Gastrocnemius medialis (tissue), 4 donors: ENCODE measurements around the gene WDR91. TPM values are rescaled to one million over a fixed set of nuclear protein-coding genes. Genes with fewer than 3 reads are reported as not detected.
"Not testable (repeated sequence)": the region's sequence is repeated elsewhere in the genome, so short reads cannot be mapped to it uniquely, and the experiment has no call there.

ENCODE experiments used
- ATAC-seq, 2 donors: fragments of 150-250 bp; one replicate each; pipeline ENCODE4 v1.9.1; 2016
- DNase-seq, 2 donors: peaks; one replicate each; pipeline ENCODE4 v3.0.0-alpha.2; 2019
- H3K27ac ChIP-seq, 4 donors: fragments of 200-600 bp; sonication (generic); 1 replicate in 1 of 4; 2 replicates in 3 of 4; pipeline ENCODE4 v1.5.1; 2016 to 2018; ENCODE audit warnings: mild to moderate bottlenecking in 2 of 4, moderate library complexity in 1 of 4
- H3K27me3 ChIP-seq, 3 donors: fragments of 200-600 bp; sonication (generic) in 2 of 3; 1 replicate in 1 of 3; 2 replicates in 2 of 3; pipeline versions ENCODE4 v1.5.1 to v1.6.0; 2016 to 2019; ENCODE audit warnings: mild to moderate bottlenecking in 1 of 3, moderate library complexity in 1 of 3
- H3K36me3 ChIP-seq, 2 donors: fragments of 200-600 bp; sonication (generic) in 1 of 2; one replicate each; pipeline ENCODE4 v1.5.1; 2017 to 2018
- H3K4me1 ChIP-seq, 2 donors: fragments of 200-600 bp; sonication (generic) in 1 of 2; one replicate each; pipeline ENCODE4 v1.5.1; 2016 to 2017; ENCODE audit warnings: mild to moderate bottlenecking in 2 of 2
- H3K4me3 ChIP-seq, 4 donors: fragments of 200-600 bp; sonication (generic) in 3 of 4; 1 replicate in 1 of 4; 2 replicates in 3 of 4; pipeline ENCODE4 v1.5.1; 2016 to 2019; ENCODE audit warnings: mild to moderate bottlenecking in 2 of 4
- H3K9me3 ChIP-seq, 3 donors: fragments of 200-600 bp; sonication (generic) in 2 of 3; 1 replicate in 1 of 3; 2 replicates in 2 of 3; pipeline ENCODE4 v1.5.1; 2016 to 2019
- POLR2A ChIP-seq, 2 donors: fragments of 450-650 bp; IDR thresholded peaks; one replicate each; pipeline ENCODE4 v1.6.1; 2017; ENCODE audit warnings: antibody characterized with exemption in 2 of 2, mild to moderate bottlenecking in 2 of 2, moderate library complexity in 2 of 2
- in situ Hi-C, 4 donors: fragments of 200-750 bp; cut with MboI; loops; one replicate each; pipeline versions ENCODE4 v1.15.0 to v1.8.0; 2017; ENCODE audit warnings: low sequenced_read_pairs in 4 of 4
- intact Hi-C: fragments of 100-400 bp; cut with DNase I; formaldehyde crosslinking; loops from one replicate; pipeline ENCODE4 v1.15.1; 2023; ENCODE audit warnings: low total_unique reads
- total RNA-seq, 4 donors: library from RNA; depleted of rRNA; stranded (reverse); fragments of >200 nt; gene quantifications; one replicate each; pipeline versions ENCODE4 v1.1.0 to v1.2.3, GENCODE V29; 2016
- TF ChIP-seq, protein P1 (sequence below), 5 experiments: fragments of 450-650 bp in 3 of 5; fragments of 200-600 bp in 2 of 5; sonication (generic) in 2 of 5; IDR thresholded peaks in 4 of 5; conservative IDR thresholded peaks in 1 of 5; 1 replicate in 4 of 5; 2 replicates in 1 of 5; pipeline ENCODE4 v1.5.1; 2016 to 2019; ENCODE audit warnings: antibody characterized with exemption in 5 of 5, mild to moderate bottlenecking in 3 of 5, moderate library complexity in 3 of 5

WDR91 gene
- total RNA-seq, 4 donors from 2014 or later = 3.6 to 8.0 (median 6.4) TPM

DNA sequence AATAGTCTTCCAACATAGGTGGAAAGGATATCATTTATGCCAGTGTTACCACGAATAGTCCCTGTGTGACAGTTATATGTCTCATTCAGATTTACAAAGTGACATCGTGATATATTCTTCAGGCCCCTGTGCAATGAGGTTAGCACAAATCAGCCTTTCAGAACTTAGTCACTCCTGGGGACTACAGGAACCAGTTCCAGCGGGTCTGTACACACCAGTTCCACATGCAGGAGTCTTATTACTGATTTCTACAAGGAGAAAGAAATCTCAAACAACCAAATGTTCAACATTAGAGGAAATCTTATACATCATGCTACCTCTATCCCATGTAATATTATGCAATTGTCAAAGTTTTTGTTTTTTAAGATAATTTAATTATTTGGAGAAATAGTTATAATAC, 4.4 kb upstream of the WDR91 start:
- no peak for DNase-seq
- Histone ChIP-seq H3K4me3 (no peak overlapping the region), H3K36me3 (no peaks in the 10 kb centered on the region), H3K27ac (no peak overlapping the region), H3K27me3 (no peaks in the 10 kb centered on the region), H3K4me1 (peaks cover 0 to under 1% of the 10 kb centered on the region in 2 donors), H3K9me3 (no peaks in the 10 kb centered on the region)
- intact Hi-C loops (no loop called here), in situ Hi-C loops (no loop called here)
- no peak for ATAC-seq
- no peak for TF ChIP-seq POLR2A (IDR thresholded peaks at IDR 0.05)
- TF ChIP-seq, protein P1, sequence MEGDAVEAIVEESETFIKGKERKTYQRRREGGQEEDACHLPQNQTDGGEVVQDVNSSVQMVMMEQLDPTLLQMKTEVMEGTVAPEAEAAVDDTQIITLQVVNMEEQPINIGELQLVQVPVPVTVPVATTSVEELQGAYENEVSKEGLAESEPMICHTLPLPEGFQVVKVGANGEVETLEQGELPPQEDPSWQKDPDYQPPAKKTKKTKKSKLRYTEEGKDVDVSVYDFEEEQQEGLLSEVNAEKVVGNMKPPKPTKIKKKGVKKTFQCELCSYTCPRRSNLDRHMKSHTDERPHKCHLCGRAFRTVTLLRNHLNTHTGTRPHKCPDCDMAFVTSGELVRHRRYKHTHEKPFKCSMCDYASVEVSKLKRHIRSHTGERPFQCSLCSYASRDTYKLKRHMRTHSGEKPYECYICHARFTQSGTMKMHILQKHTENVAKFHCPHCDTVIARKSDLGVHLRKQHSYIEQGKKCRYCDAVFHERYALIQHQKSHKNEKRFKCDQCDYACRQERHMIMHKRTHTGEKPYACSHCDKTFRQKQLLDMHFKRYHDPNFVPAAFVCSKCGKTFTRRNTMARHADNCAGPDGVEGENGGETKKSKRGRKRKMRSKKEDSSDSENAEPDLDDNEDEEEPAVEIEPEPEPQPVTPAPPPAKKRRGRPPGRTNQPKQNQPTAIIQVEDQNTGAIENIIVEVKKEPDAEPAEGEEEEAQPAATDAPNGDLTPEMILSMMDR (IDR thresholded peaks at IDR 0.05 in 4 of 5, conservative IDR thresholded peaks at IDR 0.05 in 1 of 5) = no peak

DNA sequence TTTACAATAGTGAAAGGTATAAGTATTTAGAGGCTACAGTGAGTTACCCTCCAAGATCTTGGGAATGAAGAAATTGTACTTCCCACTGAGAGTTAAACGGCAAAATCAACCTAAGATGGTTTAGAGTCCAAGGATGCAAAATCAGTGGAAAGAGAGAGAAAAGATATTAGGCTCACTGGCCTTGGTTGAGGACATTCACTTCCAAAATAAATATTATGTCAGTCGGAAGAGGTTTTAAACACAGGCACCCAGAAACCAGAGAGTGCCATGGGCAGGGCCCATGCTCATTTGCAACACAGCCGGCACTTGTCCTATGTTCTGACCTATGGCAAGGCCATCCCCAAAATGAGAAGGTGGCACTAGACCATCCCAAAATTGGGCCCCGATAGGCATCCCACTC, 3.9 kb upstream of the WDR91 start:
- no peak for DNase-seq
- in situ Hi-C loops = no loop called here
- intact Hi-C loops = no loop called here
- Histone ChIP-seq H3K4me1 (peaks cover 4 to 6% of the 10 kb centered on the region in 2 donors), H3K4me3 (no peak overlapping the region), H3K9me3 (no peaks in the 10 kb centered on the region), H3K27me3 (no peaks in the 10 kb centered on the region), H3K36me3 (no peaks in the 10 kb centered on the region), H3K27ac (no peak overlapping the region)
- no peak for ATAC-seq
- TF ChIP-seq POLR2A (IDR thresholded peaks at IDR 0.05) = no peak
- TF ChIP-seq, protein P1 (IDR thresholded peaks at IDR 0.05 in 4 of 5, conservative IDR thresholded peaks at IDR 0.05 in 1 of 5) = no peak

GRCh38 chr7:135213831-135214230, 2.5 kb upstream of the WDR91 start:
- H3K27ac ChIP-seq = no peak overlapping the region
- ATAC-seq = no peak
- peaks cover 10 to 11% of the 10 kb centered on the region in 2 donors for H3K4me1 ChIP-seq
- no peaks in the 10 kb centered on the region for H3K36me3 ChIP-seq
- no peaks in the 10 kb centered on the region for H3K9me3 ChIP-seq
- intact Hi-C loops (loop anchor here (5.0 kb wide), 2 partner anchors 67 to 343 kb away; partner anchors contain the start of genes NUP205 and TMEM140), in situ Hi-C loops (no loop called here)
- H3K27me3 ChIP-seq = no peaks in the 10 kb centered on the region
- no peak for DNase-seq
- H3K4me3 ChIP-seq = no peak overlapping the region
- TF ChIP-seq, protein P1 (IDR thresholded peaks at IDR 0.05 in 4 of 5, conservative IDR thresholded peaks at IDR 0.05 in 1 of 5) = no peak
- no peak for TF ChIP-seq POLR2A (IDR thresholded peaks at IDR 0.05)

- intact Hi-C loops = loop anchor here (1.0 to 5.0 kb wide), 5 partner anchors 41 to 566 kb away; partner anchors contain the start of genes AGBL3, BPGM, CYREN and NUP205
- H3K36me3 ChIP-seq, H3K9me3 ChIP-seq, H3K27me3 ChIP-seq, in situ Hi-C loops: not testable (repeated sequence)
- ATAC-seq (peak; percentile 25 to 35), DNase-seq (peak in 1 of 2 donors; percentile 54)
- peaks cover 11 to 22% of the 10 kb centered on the region in 2 donors for H3K4me1 ChIP-seq
- H3K4me3 ChIP-seq = peak overlapping the region; percentile 68 to 84 (median 80)
- peak overlapping the region; percentile 86 to 95 (median 90) for H3K27ac ChIP-seq
Observed at GRCh38 chr7:135211946-135212685, 790 bp upstream of the WDR91 start.

DNA sequence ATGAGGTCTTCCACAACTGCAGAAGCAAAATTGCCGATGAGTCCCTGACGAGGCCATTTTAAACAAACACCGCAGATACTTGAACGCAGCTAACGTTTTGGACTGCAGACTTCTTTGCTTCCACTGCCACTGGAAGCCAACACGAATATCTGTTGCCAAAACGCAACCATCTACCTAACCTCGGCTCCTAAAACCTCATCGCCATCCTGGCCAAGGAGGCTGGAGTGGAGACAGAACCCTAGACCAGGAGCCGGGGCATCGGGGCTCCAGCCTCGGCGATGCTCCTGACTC, 493 bp downstream of the WDR91 start:
- in situ Hi-C loops (no loop called here), intact Hi-C loops (loop anchor here (1.0 to 5.0 kb wide), 5 partner anchors 40 to 565 kb away; partner anchors contain the start of genes AGBL3, BPGM, CYREN and NUP205)
- ATAC-seq (peak; percentile 22 to 28), DNase-seq (no peak)
- Histone ChIP-seq H3K27me3 (no peaks in the 10 kb centered on the region), H3K9me3 (no peaks in the 10 kb centered on the region), H3K4me1 (peaks cover 11 to 22% of the 10 kb centered on the region in 2 donors), H3K4me3 (peak overlapping the region; percentile 68 to 83 (median 79)), H3K36me3 (peaks cover 0 to 3% of the 10 kb centered on the region in 2 donors), H3K27ac (peak overlapping the region; percentile 86 to 95 (median 90))
- TF ChIP-seq, protein P1 (IDR thresholded peaks at IDR 0.05 in 4 of 5, conservative IDR thresholded peaks at IDR 0.05 in 1 of 5) = no peak
- TF ChIP-seq POLR2A (IDR thresholded peaks at IDR 0.05) = no peak
